Measurements from ENCODE around the gene EIF2D. TPM values are rescaled to one million over a fixed set of nuclear protein-coding genes. Genes with fewer than 3 reads are reported as not detected.

Gene EIF2D
- total RNA-seq, 3 donors from 2014 or later (not counting 1 experiment from before 2014, with no cell fraction given) = 31.8 to 34.6 (median 32.7) TPM

DNA sequence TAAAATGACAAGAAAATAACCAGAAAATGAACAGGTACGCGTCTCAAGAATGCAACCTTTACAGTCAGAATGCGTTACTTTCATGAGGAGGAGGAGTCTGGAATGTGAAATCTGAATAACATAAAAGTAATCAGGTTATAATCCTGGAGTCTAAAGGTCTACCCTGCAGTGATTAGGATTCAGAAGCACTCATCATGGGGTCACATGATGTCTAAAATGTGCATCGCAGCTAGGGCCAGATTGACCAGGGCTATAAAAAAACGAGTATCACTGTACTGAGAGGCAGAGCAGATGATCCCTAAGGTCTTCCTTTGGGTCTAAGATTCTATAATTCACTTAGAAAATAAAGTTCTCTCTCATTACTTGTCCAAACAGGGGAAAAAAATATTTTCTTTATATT, 7.4 kb downstream of the EIF2D start:
- DNase-seq = no peak
- H3K9me3 Mint-ChIP-seq = no peaks in the 10 kb centered on the region
- H3K36me3 ChIP-seq (ENCODE audit: control insufficient read depth, insufficient read depth, low read length) = peaks cover 69% of the 10 kb centered on the region
- TF ChIP-seq CTCF (IDR thresholded peaks at IDR 0.05) = no peak
- ATAC-seq = no peak
- H3K4me1 ChIP-seq (ENCODE audit: control insufficient read depth, insufficient read depth, low read length) = no peaks in the 10 kb centered on the region
- H3K27ac ChIP-seq (ENCODE audit: low read length) = no peak overlapping the region
- H3K9me3 ChIP-seq (ENCODE audit: control insufficient read depth, insufficient read depth, low read length) = no peaks in the 10 kb centered on the region
- peaks cover 8% of the 10 kb centered on the region for H3K36me3 Mint-ChIP-seq
- 94% methylated on average over 5 of the region's 5 CpGs for WGBS (ENCODE audit: insufficient coverage)
- no peaks in the 10 kb centered on the region for H3K27me3 ChIP-seq (ENCODE audit: control insufficient read depth, insufficient read depth, low read length)
- H3K4me3 Mint-ChIP-seq = no peak overlapping the region
- no peaks in the 10 kb centered on the region for H3K27me3 Mint-ChIP-seq (ENCODE audit: low read depth in 2 of 2)
- no peak overlapping the region for H3K4me3 ChIP-seq (ENCODE audit: low read length)
- H3K4me1 Mint-ChIP-seq = peaks cover 0 to 5% of the 10 kb centered on the region in 2 donors
- intact Hi-C loops (cut with micrococcal nuclease) = loop anchor here (10.0 kb wide), 1 partner anchor 60 kb away; no protein-coding TSS in a partner anchor
- H3K27ac Mint-ChIP-seq = no peak overlapping the region

- Histone ChIP-seq H3K27me3 (ENCODE audit: control insufficient read depth, insufficient read depth, low read length) (no peaks in the 10 kb centered on the region), H3K36me3 (ENCODE audit: control insufficient read depth, insufficient read depth, low read length) (peaks cover 78% of the 10 kb centered on the region), H3K4me1 (ENCODE audit: control insufficient read depth, insufficient read depth, low read length) (no peaks in the 10 kb centered on the region), H3K27ac (ENCODE audit: low read length) (no peak overlapping the region), H3K4me3 (ENCODE audit: low read length) (no peak overlapping the region), H3K9me3 (ENCODE audit: control insufficient read depth, insufficient read depth, low read length) (no peaks in the 10 kb centered on the region)
- TF ChIP-seq CTCF (IDR thresholded peaks at IDR 0.05) = no peak
- no peak for ATAC-seq
- Mint-ChIP-seq H3K36me3 (peaks cover 6% of the 10 kb centered on the region), H3K27me3 (ENCODE audit: low read depth in 2 of 2) (no peaks in the 10 kb centered on the region), H3K4me1 (peaks cover 0 to 4% of the 10 kb centered on the region in 2 donors), H3K4me3 (no peak overlapping the region), H3K27ac (no peak overlapping the region), H3K9me3 (no peaks in the 10 kb centered on the region)
- WGBS (ENCODE audit: insufficient coverage) = 97% methylated on average over 3 of the region's 3 CpGs
- no peak for DNase-seq
- intact Hi-C loops (cut with micrococcal nuclease) = loop anchor here (10.0 kb wide), 1 partner anchor 64 kb away; no protein-coding TSS in a partner anchor
Measured at GRCh38 chr1:206600527-206600926, 11.7 kb downstream of the EIF2D start.

DNA sequence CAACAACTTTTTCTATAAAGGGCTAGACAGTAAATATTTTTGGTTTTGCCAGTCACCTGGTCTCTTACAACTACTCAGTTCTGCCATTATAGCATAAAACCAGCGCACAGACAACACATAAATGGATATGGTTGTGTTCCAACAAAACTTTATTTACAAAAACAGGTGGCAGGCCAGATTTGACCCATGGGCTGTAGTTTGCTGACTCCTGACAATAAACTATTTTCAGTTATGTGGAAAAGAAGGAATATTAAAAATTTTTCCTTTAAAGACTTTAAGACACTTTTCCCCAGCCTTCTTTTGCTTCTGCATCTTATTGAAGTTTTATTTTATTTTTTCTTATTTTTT, 16.0 kb downstream of the EIF2D start:
- H3K4me3 ChIP-seq (ENCODE audit: low read length) = no peak overlapping the region
- peak overlapping the region in 1 of 2 donors; percentile 89 for H3K27ac Mint-ChIP-seq
- ATAC-seq (no peak), DNase-seq (no peak)
- H3K9me3 Mint-ChIP-seq = no peaks in the 10 kb centered on the region
- H3K9me3 ChIP-seq (ENCODE audit: control insufficient read depth, insufficient read depth, low read length) = no peaks in the 10 kb centered on the region
- no peak overlapping the region for H3K4me3 Mint-ChIP-seq
- WGBS (ENCODE audit: insufficient coverage) = no CpG with 5 or more reads among the region's 1 CpG
- H3K4me1 ChIP-seq (ENCODE audit: control insufficient read depth, insufficient read depth, low read length) = peaks cover 14% of the 10 kb centered on the region
- H3K36me3 Mint-ChIP-seq = peaks cover 6% of the 10 kb centered on the region
- no peaks in the 10 kb centered on the region for H3K27me3 ChIP-seq (ENCODE audit: control insufficient read depth, insufficient read depth, low read length)
- H3K27me3 Mint-ChIP-seq (ENCODE audit: low read depth in 2 of 2) = no peaks in the 10 kb centered on the region
- TF ChIP-seq CTCF (IDR thresholded peaks at IDR 0.05) = no peak
- intact Hi-C loops (cut with micrococcal nuclease) = no loop called here
- peaks cover 28 to 30% of the 10 kb centered on the region in 2 donors for H3K4me1 Mint-ChIP-seq
- peaks cover 76% of the 10 kb centered on the region for H3K36me3 ChIP-seq (ENCODE audit: control insufficient read depth, insufficient read depth, low read length)
- H3K27ac ChIP-seq (ENCODE audit: low read length) = no peak overlapping the region
